NCI-H524 (cell line): ENCODE data around the gene HOXD9.
A peak's percentile ranks its signal among the peaks of the same experiment; 100 is the strongest.

Experiments
- DNase-seq, 2 experiments: peaks; one replicate each; lab custom pipeline; 2025; lab: John Stamatoyannopoulos, UW

The HOXD9 gene

GRCh38 chr2:176110415-176111308 lies 11.9 kb upstream of the HOXD9 start:
- no peak for DNase-seq

- peak in 1 of 2 experiments; percentile 64 for DNase-seq
These were observed 11.2 kb upstream of the HOXD9 start for GRCh38 chr2:176111309-176111663.

GRCh38 chr2:176111846-176112374 lies 10.6 kb upstream of the HOXD9 start:
- DNase-seq: no peak

GRCh38 chr2:176112375-176113302 lies 9.9 kb upstream of the HOXD9 start:
- DNase-seq: no peak

GRCh38 chr2:176114120-176114929 lies 8.2 kb upstream of the HOXD9 start:
- no peak for DNase-seq

GRCh38 chr2:176114930-176115625 lies 7.4 kb upstream of the HOXD9 start:
- no peak for DNase-seq

GRCh38 chr2:176115883-176116813 lies 6.4 kb upstream of the HOXD9 start, which contains the start of gene HOXD10:
HOXD10 (plus strand) TSS chr2:176116778; CDS start chr2:176116834, 56 bp downstream.
- no peak for DNase-seq

- no peak for DNase-seq
These were observed 5.2 kb upstream of the HOXD9 start for GRCh38 chr2:176117162-176117822.

- DNase-seq: no peak
These were observed 4.6 kb upstream of the HOXD9 start for GRCh38 chr2:176117823-176118371.

- DNase-seq: peak; percentile 40 to 55
These were observed 3.7 kb upstream of the HOXD9 start for GRCh38 chr2:176118601-176119339.

GRCh38 chr2:176120364-176121189 lies 1.9 kb upstream of the HOXD9 start:
- no peak for DNase-seq

- no peak for DNase-seq
These were observed 1.1 kb upstream of the HOXD9 start for GRCh38 chr2:176121190-176122051.

GRCh38 chr2:176122052-176122682 lies 352 bp upstream of the HOXD9 start:
- DNase-seq: peak; percentile 54 to 60

GRCh38 chr2:176123411-176124109 lies 1.0 kb downstream of the HOXD9 start:
- no peak for DNase-seq
